ENCODE data around the gene TNFRSF4.
"Not testable (repeated sequence)": the region's sequence is repeated elsewhere in the genome, so short reads cannot be mapped to it uniquely, and the experiment has no call there.

Gene TNFRSF4

DNA sequence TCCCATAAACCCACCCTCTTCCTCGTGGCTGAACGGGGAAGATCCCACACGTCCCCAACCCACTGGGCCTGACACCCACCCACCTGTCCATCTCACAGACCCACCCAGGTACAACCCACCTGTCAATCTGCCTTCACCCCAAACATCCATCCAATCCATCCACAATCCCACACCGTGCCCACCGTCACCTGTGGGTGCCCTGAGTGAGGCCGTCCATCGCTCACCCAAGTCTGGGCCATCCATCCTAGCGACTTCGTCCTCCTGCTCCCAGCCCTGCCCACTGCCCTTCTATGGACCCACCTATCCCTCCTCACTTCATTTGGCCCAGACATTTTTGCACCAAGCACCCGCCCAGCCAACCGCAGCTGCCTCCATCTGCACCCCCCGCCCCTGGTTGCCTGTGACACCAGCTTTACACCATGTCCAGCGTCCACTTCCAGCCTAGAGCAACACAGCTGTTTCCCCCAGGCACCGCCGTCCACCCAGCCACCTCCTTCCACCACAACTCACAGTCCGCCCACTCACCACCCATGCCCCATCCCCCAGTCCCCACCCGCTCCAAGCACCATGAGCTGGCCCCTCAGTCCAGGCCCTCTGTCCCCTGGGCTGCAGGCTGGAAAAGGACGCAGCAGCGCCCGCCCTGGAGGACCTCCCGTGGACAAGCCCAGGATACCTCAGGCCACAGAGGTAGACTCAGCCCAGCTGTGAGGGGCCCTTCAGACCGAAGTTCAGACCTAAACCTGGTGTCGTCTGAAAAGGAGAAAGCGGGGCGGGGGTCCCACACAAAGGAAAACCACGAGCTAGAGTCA is 32.6 kb downstream of the TNFRSF4 start:
- DNase-seq = no peak

DNA sequence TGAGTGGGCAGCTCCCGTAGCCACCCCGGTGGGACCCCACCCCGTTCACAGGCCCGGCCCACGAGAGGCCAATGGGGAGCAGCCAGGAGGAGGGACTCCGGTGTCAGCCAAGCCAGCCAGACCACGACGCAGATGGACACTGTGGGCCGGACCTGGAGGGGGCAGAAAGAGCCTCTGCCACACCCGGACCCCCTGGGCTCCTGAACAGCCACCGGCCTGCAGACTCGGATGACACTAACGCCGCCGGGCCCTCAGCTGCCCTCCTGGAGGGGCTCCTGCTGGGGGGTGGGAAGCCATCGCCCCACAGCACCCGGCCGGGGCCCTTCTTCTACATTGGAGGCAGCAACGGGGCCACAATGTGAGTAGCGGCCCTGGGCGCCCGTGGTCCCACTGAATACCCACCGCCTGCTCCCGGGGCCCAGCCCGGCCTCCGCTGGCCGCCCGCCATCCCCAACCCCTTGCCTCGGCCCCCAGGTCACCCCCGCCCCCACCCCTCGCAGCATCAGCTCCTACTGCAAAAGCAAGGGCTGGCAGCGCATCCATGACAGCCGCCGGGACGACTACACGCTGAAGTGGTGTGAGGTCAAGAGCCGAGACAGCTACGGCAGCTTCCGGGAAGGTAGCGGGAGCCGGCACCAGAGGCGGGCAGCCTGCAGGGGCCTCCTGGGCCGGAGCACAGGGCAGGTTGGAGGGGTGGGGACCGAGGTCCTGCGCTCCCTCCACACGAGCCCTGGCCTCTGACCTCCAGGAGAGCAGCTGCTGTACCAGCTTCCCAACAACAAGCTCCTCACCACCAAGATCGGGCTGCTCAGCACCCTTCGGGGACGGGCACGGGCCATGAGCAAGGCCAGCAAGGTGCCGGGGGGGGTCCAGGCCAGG is 33.7 kb downstream of the TNFRSF4 start:
- no peak for DNase-seq

DNA sequence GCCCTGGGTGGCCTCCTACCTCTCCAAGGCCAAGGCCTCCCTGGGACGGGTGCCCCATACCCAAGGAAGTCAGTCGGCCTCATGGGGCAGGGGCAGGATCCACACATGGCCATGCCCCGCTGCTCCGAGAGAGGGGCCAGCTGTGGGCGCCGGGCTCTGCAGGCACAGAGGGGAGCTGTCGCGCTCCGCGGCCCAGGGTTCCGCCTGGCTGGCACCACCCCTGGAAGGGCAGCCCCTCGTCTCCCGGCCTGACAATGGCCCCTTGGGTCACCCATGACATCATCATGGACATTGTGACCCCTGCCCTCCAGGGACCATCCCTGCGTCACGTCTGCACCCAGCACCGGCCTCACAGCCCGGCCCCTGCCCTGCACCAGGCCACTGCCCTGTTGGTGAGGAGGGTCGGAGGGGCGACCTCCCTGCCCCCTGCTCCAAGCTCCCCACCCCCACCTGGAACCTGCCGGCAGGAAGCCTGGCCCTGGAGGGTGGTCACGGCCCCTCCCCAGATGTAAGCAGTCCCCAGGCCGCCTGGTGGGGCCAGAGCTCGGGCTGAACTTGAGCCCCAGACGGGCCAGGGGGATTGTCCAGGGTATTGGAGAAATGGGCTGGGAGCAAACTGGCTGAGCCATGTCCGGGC is 34.5 kb downstream of the TNFRSF4 start:
- no peak for DNase-seq

DNA sequence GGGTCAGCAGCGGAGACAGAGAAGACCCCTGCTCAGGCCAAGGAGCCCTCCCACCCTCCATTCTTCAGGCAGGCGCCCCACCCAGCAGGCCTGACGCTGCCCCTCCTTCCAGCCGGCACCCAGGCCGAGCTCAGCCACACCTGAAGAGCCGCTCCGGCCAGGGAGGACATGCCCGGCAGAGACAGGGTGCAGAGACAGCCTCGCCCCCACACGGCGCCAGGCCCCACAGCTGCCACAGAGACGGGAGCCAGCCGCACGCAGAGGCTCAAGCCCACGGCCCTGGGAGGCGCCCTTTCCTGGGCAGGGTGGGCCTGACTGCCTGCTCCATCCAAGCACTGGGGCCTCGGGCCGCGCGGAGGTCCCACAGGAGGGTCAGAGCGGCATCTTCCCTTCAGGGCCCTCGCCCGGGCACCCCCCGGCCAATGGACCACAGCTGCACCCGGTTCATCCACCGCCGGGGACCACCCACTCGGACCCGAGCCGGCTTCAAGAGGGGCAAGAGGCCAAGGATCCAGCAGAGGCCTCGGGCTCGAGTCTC is 35.1 kb downstream of the TNFRSF4 start:
- DNase-seq = no peak

DNA sequence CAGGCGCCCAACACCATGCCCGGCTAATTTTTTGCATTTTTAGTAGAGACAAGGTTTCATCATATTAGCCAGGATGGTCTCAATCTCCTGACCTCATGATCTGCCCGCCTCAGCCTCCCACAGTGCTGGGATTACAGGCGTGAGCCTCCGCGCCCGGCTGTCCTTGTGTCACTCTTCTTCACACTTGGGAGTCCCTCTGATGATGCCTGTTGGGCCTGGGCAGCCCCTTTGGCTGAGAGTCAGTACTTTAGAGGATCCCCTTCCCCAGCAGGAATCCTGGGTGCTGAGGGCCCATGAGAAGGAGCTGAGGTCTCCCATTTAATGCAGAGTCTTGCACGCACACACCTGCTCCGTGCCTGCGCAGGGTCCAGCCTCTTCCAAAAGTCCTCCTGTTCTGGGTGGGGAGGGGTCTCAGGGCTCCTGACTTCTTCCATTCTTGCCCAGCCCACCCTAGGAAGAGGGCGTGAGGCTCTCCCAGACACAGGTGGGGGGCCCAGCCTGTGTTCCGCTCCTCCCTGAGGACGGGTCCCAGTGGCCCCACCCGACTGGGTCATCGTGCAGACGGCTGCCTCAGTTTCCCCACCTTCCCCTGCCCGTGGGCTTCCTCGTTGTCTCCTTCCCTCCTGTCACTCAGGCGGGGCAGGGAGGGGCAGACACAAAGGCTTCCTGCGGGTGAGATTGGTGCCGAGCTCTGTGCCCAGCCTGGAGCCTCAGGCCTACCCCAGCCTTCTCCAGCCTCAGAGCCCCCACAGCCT is 36.3 kb downstream of the TNFRSF4 start:
- DNase-seq = no peak

DNA sequence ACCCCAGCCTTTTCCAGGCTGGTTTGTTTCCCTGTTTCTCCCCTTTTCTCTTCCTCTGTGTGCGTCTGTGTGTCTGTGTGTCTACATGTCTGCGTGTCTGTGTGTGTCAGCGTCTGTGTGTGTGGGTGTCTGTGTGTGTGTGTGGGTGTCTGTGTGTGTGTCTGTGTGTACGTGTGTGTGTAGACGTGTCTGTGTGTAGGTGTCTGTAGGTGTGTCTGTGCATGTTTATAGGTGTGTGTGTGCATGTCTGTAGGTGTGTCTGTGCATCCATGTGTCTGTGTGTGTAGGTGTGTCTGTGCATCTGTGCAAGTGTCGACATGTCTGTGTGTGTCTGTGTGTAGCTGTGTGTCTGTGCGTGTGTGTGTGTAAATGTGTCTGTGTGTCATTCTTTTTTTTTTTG is 37.0 kb downstream of the TNFRSF4 start:
- no peak for DNase-seq

DNA sequence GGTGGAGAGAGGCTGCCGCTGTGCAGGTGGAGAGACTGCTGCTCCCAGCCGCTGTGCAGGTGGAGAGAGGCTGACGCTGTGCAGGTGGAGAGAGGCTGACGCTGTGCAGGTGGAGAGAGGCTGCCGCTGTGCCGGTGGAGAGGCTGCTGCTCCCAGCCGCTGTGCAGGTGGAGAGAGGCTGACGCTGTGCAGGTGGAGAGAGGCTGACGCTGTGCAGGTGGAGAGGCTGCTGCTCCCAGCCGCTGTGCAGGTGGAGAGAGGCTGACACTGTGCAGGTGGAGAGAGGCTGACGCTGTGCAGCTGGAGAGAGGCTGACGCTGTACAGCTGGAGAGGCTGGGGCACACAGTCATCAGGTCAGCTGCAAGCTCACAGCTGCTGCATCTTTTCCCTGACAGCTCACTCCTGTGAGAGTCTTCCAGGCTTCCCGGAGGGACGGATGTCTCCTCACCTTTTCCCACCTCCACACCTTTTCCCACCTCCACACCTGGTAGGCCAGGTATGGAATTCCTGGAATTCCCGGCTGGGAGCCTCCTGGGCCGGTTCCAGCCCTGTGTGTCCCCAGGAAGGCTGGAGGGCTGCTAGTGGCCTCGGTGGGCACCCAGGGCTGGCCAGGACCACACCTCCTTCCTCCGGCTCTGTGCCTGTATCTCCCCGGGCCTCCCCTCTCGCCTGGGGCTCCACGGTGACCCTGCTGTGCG is 37.7 kb downstream of the TNFRSF4 start:
- DNase-seq = not testable (repeated sequence)

DNA sequence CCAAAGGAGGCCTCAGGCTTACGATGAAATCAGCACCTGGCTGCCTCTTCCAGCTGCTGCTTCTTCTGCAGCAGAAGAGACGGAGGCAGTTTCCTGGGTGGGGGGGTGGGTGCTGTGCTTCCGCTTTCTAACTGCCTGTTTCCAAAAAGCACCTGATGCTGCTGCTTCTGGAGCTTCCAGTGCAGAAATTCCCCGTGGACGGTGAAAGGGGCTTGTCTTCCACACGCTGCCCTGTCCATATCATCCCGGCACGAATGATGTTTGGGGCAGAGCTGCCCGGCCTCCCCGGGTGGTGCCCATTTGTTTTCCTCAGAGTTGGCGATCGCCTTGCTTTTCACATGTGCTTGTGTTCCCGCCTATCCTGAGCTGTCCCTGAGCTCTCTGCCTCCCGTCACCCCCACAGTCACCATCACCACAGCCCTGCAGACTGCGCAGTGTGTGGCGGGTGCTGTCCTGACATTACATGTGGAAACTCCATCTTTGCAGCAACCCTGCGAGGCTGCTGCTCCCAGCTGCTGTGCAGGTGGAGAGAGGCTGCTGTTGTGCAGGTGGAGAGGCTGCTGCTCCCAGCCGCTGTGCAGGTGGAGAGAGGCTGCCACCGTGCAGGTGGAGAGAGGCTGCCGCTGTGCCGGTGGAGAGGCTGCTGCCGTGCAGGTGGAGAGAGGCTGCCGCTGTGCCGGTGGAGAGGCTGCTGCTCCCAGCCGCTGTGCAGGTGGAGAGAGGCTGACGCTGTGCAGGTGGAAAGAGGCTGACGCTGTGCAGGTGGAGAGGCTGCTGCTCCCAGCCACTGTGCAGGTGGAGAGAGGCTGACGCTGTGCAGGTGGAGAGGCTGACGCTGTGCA is 38.5 kb downstream of the TNFRSF4 start:
- no peak for DNase-seq

DNA sequence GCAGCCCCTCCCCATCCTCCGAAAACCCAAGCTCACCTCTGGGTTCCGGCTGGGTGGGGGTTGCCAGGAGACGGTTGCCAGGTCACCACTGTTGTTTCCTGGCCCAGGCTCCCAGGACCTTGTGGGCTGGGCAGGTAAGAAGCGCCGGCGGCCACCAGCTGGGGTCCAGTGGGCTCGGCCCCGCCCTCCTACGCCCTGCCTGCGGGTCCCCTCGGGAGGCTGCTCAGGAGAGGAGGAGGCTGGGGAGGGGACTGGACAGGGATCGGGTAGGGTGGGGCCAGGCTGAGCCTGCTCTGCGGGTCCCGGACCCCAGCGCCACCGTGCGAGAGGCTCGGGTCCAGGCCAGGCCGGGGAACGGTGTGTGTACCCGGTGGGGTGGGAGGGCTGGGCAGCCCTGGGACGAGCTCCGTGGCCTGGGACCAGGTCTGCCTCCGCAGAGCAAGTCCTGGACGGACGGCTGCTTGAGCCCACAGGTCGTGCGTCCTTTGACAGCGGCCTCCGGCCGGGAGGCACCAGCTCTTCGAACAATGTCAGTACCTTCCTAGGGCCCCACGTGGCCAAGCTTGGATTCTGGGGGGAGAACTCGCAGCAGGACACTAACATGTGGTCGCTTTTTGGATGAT is 40.0 kb downstream of the TNFRSF4 start, which contains the start of gene TTLL10:
TSS of gene TTLL10 (plus strand) at position 88 of the 623 bp plus-strand sequence. CDS start 5,336 bp downstream, outside the sequence.
- DNase-seq = no peak

DNA sequence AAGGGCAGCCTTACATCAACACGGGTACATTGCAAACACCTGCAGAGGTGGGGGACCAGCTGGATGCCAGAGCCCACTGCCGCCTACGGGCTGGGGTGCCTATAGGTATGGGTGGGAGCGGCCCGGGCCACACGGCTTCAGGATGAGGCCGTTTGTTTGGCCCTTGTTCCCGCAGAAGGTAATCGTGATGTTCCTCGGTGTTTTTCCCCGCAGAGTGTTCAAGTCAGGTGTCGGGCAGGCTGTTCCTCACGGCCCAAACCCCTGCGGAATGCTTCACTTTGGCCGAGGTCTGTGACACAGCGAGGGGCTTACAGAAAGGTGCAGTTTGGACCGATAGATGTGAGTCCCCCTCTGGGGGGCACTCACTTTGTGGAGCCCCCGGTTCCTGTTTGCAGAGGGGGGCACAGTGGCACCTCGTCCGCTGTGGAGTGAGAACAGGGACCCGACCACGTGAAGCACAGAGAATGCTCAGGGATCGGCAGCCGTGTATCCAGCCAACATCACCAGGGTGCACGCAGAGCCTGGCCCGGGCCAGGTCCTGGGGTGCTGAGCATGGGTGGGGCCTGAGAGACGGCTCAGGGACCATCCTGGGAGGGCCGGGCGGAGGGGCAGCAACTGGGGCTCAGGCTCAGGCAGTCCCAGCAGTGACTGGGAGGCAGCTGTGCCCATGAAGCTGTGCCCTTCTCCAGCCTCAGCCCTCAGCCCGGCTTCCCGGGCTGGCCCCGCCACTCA is 40.7 kb downstream of the TNFRSF4 start:
- no peak for DNase-seq

DNA sequence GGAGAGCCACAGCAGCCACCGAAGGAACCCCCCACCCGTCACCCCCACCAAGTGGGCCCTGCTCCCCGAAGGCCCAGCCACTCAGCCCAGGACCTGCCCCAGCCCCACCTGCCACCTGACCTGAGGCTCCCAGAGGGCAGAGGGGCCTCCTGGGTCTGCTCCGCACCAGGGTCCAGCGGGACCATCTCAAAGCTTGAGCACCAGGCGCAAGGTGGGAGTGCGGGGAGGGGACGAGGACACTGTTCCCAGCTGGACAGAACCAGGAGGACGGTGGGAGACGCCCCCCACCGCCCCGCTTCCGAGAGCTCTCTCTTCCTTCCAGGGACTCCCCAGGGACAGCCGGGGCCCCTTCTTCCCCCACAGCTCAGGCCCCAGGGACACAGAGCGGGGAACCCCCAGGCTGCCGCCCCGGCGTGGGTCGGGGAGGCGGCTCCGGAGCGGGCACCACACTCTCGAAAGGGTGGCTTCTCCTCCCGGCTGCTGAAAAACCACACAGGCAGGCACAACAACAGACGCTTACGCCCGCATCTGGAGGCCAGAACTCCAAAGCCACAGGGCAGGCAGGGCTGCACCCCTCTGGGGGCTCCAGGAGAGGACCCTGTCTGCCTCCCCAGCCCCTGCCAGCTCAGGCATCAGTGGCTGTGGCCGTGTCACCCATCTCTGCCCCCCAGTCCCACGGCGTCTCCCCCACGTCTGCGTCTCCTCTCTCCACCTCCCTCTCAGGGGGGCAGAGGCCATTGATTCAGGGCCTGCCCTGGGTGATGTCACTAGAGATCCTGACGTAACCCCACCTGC is 42.2 kb downstream of the TNFRSF4 start:
- DNase-seq = no peak

DNA sequence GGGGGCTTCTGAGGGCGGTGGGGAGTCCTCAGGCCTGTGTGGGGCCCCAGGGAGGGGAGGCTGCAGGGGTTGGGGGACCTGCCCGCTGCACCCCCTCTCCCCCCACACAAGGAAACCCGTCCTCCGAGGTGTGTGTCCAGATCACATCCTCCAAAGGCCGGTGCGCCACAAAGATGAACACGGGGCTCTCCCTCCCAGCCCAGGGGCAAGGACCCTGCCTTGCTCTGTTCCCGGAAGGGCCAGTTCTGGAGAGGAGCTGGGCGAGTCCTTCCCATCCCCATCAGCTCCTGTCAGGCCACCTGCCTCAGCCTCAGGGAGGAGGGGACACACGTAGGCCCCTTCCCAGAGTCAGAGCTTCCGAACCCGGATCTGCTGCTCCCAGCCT is 42.8 kb downstream of the TNFRSF4 start:
- no peak for DNase-seq

DNA sequence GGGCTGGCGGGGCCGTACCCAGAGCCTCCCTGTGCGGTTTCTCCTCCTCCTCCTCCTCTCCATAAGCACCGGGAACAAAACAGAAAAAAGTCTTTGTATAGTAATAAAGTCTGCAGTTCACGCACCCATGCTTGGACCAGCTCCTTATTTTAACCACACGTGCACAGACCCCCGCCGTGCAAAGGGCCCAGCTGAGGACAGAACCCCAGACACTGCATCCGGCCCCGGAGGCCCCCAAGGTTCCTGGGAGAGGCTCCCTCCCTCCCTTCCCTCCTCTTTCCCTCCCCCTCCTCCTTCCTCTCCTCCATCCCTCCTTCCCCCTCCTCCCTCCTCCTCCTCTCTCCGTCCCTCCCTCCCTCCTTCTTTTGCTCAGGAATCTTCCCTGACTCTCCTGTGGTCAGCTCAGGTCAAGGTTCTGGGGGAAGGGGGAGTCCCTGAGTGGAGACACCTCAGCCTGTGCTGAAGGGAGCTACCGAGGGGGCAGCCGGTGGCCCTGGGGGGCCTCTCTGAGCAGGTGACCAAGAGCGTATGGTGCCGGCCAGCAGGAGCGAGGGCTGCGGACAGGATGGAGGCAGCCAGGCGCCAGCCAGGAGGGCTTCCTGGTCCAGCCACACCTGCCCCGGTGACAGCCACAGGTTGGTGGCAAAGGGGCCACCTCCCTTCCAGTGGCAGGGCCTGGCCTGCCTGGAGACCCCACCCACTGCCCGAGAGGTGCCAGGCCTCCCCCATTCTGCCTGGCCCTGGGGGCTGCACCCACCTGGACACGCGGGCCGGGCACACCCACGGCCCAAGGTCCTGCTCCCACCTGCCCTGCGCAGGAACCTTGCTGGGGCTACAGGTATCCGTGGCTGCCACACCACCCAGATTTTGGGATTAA is 43.5 kb downstream of the TNFRSF4 start:
- no peak for DNase-seq

DNA sequence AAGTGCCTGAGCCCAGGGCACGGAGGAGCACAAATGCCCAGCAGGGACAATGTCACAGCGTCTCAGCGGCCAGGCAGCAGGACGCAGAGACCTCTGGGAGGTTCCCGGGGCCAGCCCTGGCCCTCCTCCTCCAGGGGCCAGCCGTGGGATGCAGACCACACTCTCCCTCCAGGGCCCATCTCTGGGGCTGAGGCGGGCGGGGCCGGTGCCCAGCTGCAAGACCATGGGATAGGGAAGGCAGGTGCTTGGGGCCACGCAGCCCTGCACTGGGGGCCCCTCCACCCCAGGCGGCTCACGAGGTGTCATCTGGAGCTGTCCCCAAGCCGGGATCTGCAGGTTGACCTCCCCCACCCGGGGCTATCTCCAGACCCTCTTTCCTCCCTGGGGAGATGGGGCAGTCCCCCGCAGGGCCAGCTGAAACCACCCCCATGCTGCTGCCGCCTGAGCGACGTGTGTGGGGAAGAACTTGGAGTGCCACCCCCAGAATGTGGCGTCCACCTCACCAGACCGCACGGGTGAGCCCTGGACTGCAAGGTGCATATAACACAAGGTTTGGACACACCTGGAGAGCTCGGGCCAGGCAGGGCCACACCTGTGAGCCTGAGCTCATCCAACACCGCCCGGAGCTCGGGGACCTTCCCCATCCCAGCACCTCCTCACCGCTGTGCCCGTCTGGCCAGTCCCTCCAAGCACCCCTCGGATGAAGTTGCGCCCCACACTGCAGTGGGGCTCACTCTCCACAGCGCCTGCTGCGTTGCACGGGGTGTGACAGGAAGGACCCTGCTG is 44.3 kb downstream of the TNFRSF4 start:
- DNase-seq = no peak

DNA sequence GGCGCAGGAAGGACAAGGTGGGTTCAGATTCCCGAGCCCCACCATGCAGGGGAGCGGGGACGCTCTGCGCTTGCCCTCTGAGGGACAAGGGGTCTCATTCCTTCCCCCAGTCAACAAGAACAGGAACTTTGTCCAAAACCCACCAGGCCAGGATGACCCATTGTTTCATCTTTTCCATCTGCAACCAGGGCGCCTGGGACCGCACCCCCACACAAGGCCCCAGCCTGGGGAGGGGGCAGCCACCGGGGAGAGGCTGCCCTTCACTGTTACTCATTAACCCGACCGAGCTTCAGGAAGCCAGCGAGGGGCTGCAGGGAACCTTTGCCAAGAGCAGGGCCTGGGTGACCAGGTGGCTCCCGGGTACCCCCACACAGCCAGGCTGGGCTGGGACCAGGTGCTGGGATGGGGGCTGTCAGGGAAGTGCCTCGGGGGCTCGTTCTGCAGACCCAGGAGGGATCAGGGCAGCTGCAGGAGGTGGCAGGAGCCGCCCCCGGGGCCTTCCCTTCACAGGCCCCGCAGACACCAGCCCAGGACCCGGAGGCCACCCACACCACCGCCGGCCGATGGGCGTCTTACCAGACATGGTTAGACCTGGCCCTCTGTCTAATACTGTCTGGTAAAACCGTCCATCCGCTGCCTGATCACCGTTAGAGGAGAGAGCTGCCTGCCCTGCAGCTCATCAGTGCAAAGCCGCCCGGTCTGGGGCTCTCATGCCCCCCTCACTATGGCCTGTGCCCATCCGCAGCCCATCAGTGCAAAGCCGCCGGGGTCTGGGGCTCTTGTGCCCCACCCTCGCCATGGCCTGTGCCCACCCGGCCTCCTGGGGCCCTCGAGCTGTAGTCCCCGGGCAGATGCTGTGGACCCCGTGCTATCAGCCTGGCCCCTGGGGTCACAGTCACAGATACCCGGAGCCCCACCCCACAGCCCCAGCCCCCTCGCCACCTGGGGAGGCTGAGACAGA is 45.2 kb downstream of the TNFRSF4 start:
- no peak for DNase-seq
